ENCODE results near the gene C11orf65.

The C11orf65 gene

GRCh38 chr11:108486828-108487227, 19.5 kb upstream of the C11orf65 start:
- DNase-seq (ENCODE audit: extremely low read depth, insufficient read length) = no peak
- Histone ChIP-seq H3K27me3 (replicated peaks; ENCODE audit: control insufficient read depth, insufficient read depth, low read length) (no peaks in the 10 kb centered on the region), H3K4me3 (replicated peaks; ENCODE audit: low read depth, low read length) (no peak overlapping the region), H3K36me3 (ENCODE audit: control insufficient read depth, insufficient read depth, low read length) (no peaks in the 10 kb centered on the region; the same call in 1 of the 2 replicates)
- TF ChIP-seq CTCF (IDR thresholded peaks at IDR 0.05; ENCODE audit: insufficient read depth, low read length, poor library complexity, severe bottlenecking) = no peak

DNA sequence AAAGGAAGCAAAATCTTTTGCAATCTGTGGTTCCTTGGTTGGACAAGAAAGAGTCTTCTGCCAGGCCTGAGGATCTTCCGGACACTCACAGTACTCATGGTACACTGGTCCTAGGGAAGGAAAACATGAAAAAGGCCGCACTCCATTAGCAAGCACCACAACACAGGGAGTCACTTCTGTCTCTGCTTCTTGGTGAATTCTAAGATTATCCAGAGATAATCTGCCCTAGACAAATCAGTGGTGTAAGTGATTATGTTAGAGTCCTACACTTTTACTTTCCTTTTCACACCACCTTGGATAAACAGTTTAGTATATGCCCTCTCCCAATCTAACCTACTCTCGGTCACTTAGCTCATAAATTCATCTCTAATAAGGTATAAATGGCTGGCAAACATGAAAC, 19.0 kb upstream of the C11orf65 start:
- TF ChIP-seq CTCF (IDR thresholded peaks at IDR 0.05; ENCODE audit: insufficient read depth, low read length, poor library complexity, severe bottlenecking) = no peak
- no peak for DNase-seq (ENCODE audit: extremely low read depth, insufficient read length)
- Histone ChIP-seq H3K36me3 (ENCODE audit: control insufficient read depth, insufficient read depth, low read length) (no peaks in the 10 kb centered on the region; the same call in 1 of the 2 replicates), H3K4me3 (replicated peaks; ENCODE audit: low read depth, low read length) (no peak overlapping the region), H3K27me3 (replicated peaks; ENCODE audit: control insufficient read depth, insufficient read depth, low read length) (no peaks in the 10 kb centered on the region)

DNA sequence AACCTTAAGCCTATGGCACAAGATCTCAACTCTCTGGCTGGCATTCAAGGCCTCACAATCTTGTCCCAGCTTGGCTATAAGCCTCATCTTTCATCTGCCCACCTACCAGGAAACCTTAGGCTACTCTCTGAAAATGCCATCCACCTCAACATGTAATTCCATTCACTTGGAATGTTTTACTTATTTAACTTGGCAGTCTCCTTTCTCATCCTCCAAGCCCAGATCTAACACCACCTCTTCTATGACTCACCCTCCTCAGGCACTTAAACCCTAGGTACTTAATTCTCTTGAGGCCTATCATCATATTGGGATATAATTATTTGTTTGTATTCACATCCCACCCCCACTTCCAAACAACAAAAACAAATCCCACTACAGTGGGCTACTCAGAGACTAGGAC, 15.8 kb upstream of the C11orf65 start:
- TF ChIP-seq CTCF (IDR thresholded peaks at IDR 0.05; ENCODE audit: insufficient read depth, low read length, poor library complexity, severe bottlenecking) = no peak
- Histone ChIP-seq H3K4me3 (replicated peaks; ENCODE audit: low read depth, low read length) (no peak overlapping the region), H3K27me3 (replicated peaks; ENCODE audit: control insufficient read depth, insufficient read depth, low read length) (no peaks in the 10 kb centered on the region), H3K36me3 (ENCODE audit: control insufficient read depth, insufficient read depth, low read length) (no peaks in the 10 kb centered on the region; the same call in 1 of the 2 replicates)
- no peak for DNase-seq (ENCODE audit: extremely low read depth, insufficient read length)

- no peaks in the 10 kb centered on the region for H3K27me3 ChIP-seq (replicated peaks; ENCODE audit: control insufficient read depth, insufficient read depth, low read length)
- no peak overlapping the region for H3K4me3 ChIP-seq (replicated peaks; ENCODE audit: low read depth, low read length)
- DNase-seq (ENCODE audit: extremely low read depth, insufficient read length) = no peak
- H3K36me3 ChIP-seq (ENCODE audit: control insufficient read depth, insufficient read depth, low read length) = peaks cover 1% of the 10 kb centered on the region; the same call in 1 of the 2 replicates
- no peak for TF ChIP-seq CTCF (IDR thresholded peaks at IDR 0.05; ENCODE audit: insufficient read depth, low read length, poor library complexity, severe bottlenecking)
Observed at GRCh38 chr11:108474664-108475463, 7.5 kb upstream of the C11orf65 start.

DNA sequence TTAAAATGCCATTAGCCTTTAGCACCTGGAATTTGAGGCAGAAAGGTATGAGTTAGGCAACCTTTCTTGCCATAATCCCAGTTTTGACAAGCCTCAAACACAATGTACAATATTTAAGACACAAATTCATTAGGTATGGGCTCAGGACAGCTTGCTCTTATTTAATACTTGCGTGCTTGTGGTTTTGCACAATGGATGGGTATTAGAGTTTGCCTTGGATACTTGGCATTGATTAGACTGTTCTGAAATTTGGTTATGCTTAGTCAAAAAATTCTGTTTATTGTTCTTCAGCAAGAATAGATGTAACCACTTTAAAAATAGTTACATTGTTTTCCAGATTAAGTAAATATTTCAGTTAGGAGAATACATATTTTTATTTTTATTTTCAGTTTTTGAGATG, 5.4 kb upstream of the C11orf65 start:
- no peak overlapping the region for H3K4me3 ChIP-seq (replicated peaks; ENCODE audit: low read depth, low read length)
- H3K36me3 ChIP-seq (ENCODE audit: control insufficient read depth, insufficient read depth, low read length) = peaks cover 1% of the 10 kb centered on the region; the same call in 1 of the 2 replicates
- H3K27me3 ChIP-seq (replicated peaks; ENCODE audit: control insufficient read depth, insufficient read depth, low read length) = no peaks in the 10 kb centered on the region
- DNase-seq (ENCODE audit: extremely low read depth, insufficient read length) = no peak
- TF ChIP-seq CTCF (IDR thresholded peaks at IDR 0.05; ENCODE audit: insufficient read depth, low read length, poor library complexity, severe bottlenecking) = no peak

All from GM06990 (cell line).